ENCODE data around the gene PWWP2A. TPM values are rescaled to one million over a fixed set of nuclear protein-coding genes. Genes with fewer than 3 reads are reported as not detected.

The PWWP2A gene
- total RNA-seq, 2 experiments from 2014 or later: 14.8 to 15.8 TPM

- H3K27ac Mint-ChIP-seq: no peak overlapping the region
- H3K36me3 Mint-ChIP-seq (ENCODE audit: low read depth): peaks cover 24% of the 10 kb centered on the region
- CTCF ChIA-PET: interaction anchor here (0.8 kb wide), 1 partner anchor 189 kb away, joined by 3 read pairs; no protein-coding TSS in a partner anchor
- H3K4me3 Mint-ChIP-seq: no peak overlapping the region
- no peaks in the 10 kb centered on the region for H3K9me3 Mint-ChIP-seq
- no peaks in the 10 kb centered on the region for H3K4me1 Mint-ChIP-seq (ENCODE audit: low read depth)
- intact Hi-C loops (cut with micrococcal nuclease): no loop called here
- H3K27me3 Mint-ChIP-seq (ENCODE audit: low read depth): no peaks in the 10 kb centered on the region
- no peak for DNase-seq
These were observed 57.5 kb downstream of the PWWP2A start for GRCh38 chr5:160061770-160062169.

GRCh38 chr5:160060001-160060400 is 59.2 kb downstream of the PWWP2A start:
- CTCF ChIA-PET: no interaction called here
- H3K27me3 Mint-ChIP-seq (ENCODE audit: low read depth): no peaks in the 10 kb centered on the region
- no peak overlapping the region for H3K27ac Mint-ChIP-seq
- H3K9me3 Mint-ChIP-seq: no peaks in the 10 kb centered on the region
- no peak for DNase-seq
- no peak overlapping the region for H3K4me3 Mint-ChIP-seq
- no peaks in the 10 kb centered on the region for H3K4me1 Mint-ChIP-seq (ENCODE audit: low read depth)
- H3K36me3 Mint-ChIP-seq (ENCODE audit: low read depth): peaks cover 29% of the 10 kb centered on the region
- intact Hi-C loops (cut with micrococcal nuclease): no loop called here

- intact Hi-C loops (cut with micrococcal nuclease): no loop called here
- no peak for DNase-seq
- Mint-ChIP-seq H3K27ac (no peak overlapping the region), H3K27me3 (ENCODE audit: low read depth) (no peaks in the 10 kb centered on the region), H3K4me1 (ENCODE audit: low read depth) (no peaks in the 10 kb centered on the region), H3K4me3 (no peak overlapping the region), H3K36me3 (ENCODE audit: low read depth) (peaks cover 38% of the 10 kb centered on the region), H3K9me3 (no peaks in the 10 kb centered on the region)
- CTCF ChIA-PET: no interaction called here
These were observed 62.0 kb downstream of the PWWP2A start for GRCh38 chr5:160057256-160057655.

- Mint-ChIP-seq H3K4me3 (no peak overlapping the region), H3K36me3 (ENCODE audit: low read depth) (peaks cover 46% of the 10 kb centered on the region), H3K4me1 (ENCODE audit: low read depth) (no peaks in the 10 kb centered on the region), H3K9me3 (no peaks in the 10 kb centered on the region), H3K27me3 (ENCODE audit: low read depth) (no peaks in the 10 kb centered on the region), H3K27ac (no peak overlapping the region)
- intact Hi-C loops (cut with micrococcal nuclease): no loop called here
- CTCF ChIA-PET: interaction anchor here (0.7 to 1.8 kb wide), 2 partner anchors 33 to 347 kb away, joined by 4 read pairs; no protein-coding TSS in a partner anchor
- no peak for DNase-seq
These were observed 64.4 kb downstream of the PWWP2A start for GRCh38 chr5:160054831-160055230.

- CTCF ChIA-PET: interaction anchor here (0.8 to 1.1 kb wide), 2 partner anchors 11 to 66 kb away, joined by 3 read pairs; no protein-coding TSS in a partner anchor
- peaks cover 49% of the 10 kb centered on the region for H3K36me3 Mint-ChIP-seq (ENCODE audit: low read depth)
- no peaks in the 10 kb centered on the region for H3K9me3 Mint-ChIP-seq
- no peaks in the 10 kb centered on the region for H3K27me3 Mint-ChIP-seq (ENCODE audit: low read depth)
- H3K4me1 Mint-ChIP-seq (ENCODE audit: low read depth): no peaks in the 10 kb centered on the region
- no peak overlapping the region for H3K4me3 Mint-ChIP-seq
- no peak for DNase-seq
- no peak overlapping the region for H3K27ac Mint-ChIP-seq
- intact Hi-C loops (cut with micrococcal nuclease): no loop called here
These were observed 65.2 kb downstream of the PWWP2A start for GRCh38 chr5:160054047-160054446.

- H3K27me3 Mint-ChIP-seq (ENCODE audit: low read depth): no peaks in the 10 kb centered on the region
- CTCF ChIA-PET: interaction anchor here (2.3 kb wide), 1 partner anchor 27 kb away, joined by 7 read pairs; no protein-coding TSS in a partner anchor
- no peaks in the 10 kb centered on the region for H3K9me3 Mint-ChIP-seq
- no peak overlapping the region for H3K27ac Mint-ChIP-seq
- no peak for DNase-seq
- H3K4me3 Mint-ChIP-seq: no peak overlapping the region
- peaks cover 3% of the 10 kb centered on the region for H3K4me1 Mint-ChIP-seq (ENCODE audit: low read depth)
- peaks cover 37% of the 10 kb centered on the region for H3K36me3 Mint-ChIP-seq (ENCODE audit: low read depth)
- intact Hi-C loops (cut with micrococcal nuclease): no loop called here
These were observed 70.2 kb downstream of the PWWP2A start for GRCh38 chr5:160049099-160049498.

GRCh38 chr5:160048131-160048530 is 71.1 kb downstream of the PWWP2A start:
- no peak overlapping the region for H3K27ac Mint-ChIP-seq
- H3K4me1 Mint-ChIP-seq (ENCODE audit: low read depth): peaks cover 4% of the 10 kb centered on the region
- H3K4me3 Mint-ChIP-seq: no peak overlapping the region
- CTCF ChIA-PET: interaction anchor here (2.3 kb wide), 1 partner anchor 26 kb away, joined by 7 read pairs; no protein-coding TSS in a partner anchor
- no peak for DNase-seq
- no peaks in the 10 kb centered on the region for H3K27me3 Mint-ChIP-seq (ENCODE audit: low read depth)
- intact Hi-C loops (cut with micrococcal nuclease): no loop called here
- peaks cover 32% of the 10 kb centered on the region for H3K36me3 Mint-ChIP-seq (ENCODE audit: low read depth)
- H3K9me3 Mint-ChIP-seq: no peaks in the 10 kb centered on the region

- Mint-ChIP-seq H3K9me3 (no peaks in the 10 kb centered on the region), H3K27me3 (ENCODE audit: low read depth) (no peaks in the 10 kb centered on the region), H3K36me3 (ENCODE audit: low read depth) (peaks cover 32% of the 10 kb centered on the region), H3K27ac (no peak overlapping the region), H3K4me3 (no peak overlapping the region), H3K4me1 (ENCODE audit: low read depth) (peaks cover 4% of the 10 kb centered on the region)
- DNase-seq: no peak
- CTCF ChIA-PET: no interaction called here
- intact Hi-C loops (cut with micrococcal nuclease): no loop called here
These were observed 71.8 kb downstream of the PWWP2A start for GRCh38 chr5:160047423-160047822.

- intact Hi-C loops (cut with micrococcal nuclease): no loop called here
- no peak overlapping the region for H3K27ac Mint-ChIP-seq
- H3K9me3 Mint-ChIP-seq: no peaks in the 10 kb centered on the region
- CTCF ChIA-PET: interaction anchor here (0.7 to 1.3 kb wide), 2 partner anchors 23 to 127 kb away, joined by 3 read pairs; no protein-coding TSS in a partner anchor
- no peak overlapping the region for H3K4me3 Mint-ChIP-seq
- DNase-seq: no peak
- H3K4me1 Mint-ChIP-seq (ENCODE audit: low read depth): peaks cover 4% of the 10 kb centered on the region
- no peaks in the 10 kb centered on the region for H3K27me3 Mint-ChIP-seq (ENCODE audit: low read depth)
- peaks cover 23% of the 10 kb centered on the region for H3K36me3 Mint-ChIP-seq (ENCODE audit: low read depth)
These were observed 74.3 kb downstream of the PWWP2A start for GRCh38 chr5:160044967-160045366.

GRCh38 chr5:160044391-160044804 is 74.9 kb downstream of the PWWP2A start:
- no peak for DNase-seq
- peaks cover 4% of the 10 kb centered on the region for H3K4me1 Mint-ChIP-seq (ENCODE audit: low read depth)
- intact Hi-C loops (cut with micrococcal nuclease): no loop called here
- no peak overlapping the region for H3K27ac Mint-ChIP-seq
- CTCF ChIA-PET: no interaction called here
- peaks cover 23% of the 10 kb centered on the region for H3K36me3 Mint-ChIP-seq (ENCODE audit: low read depth)
- H3K27me3 Mint-ChIP-seq (ENCODE audit: low read depth): no peaks in the 10 kb centered on the region
- H3K9me3 Mint-ChIP-seq: no peaks in the 10 kb centered on the region
- H3K4me3 Mint-ChIP-seq: no peak overlapping the region

- Mint-ChIP-seq H3K4me1 (ENCODE audit: low read depth) (peaks cover 4% of the 10 kb centered on the region), H3K27me3 (ENCODE audit: low read depth) (no peaks in the 10 kb centered on the region), H3K9me3 (no peaks in the 10 kb centered on the region), H3K27ac (no peak overlapping the region), H3K36me3 (ENCODE audit: low read depth) (peaks cover 27% of the 10 kb centered on the region), H3K4me3 (no peak overlapping the region)
- no peak for DNase-seq
- intact Hi-C loops (cut with micrococcal nuclease): no loop called here
- CTCF ChIA-PET: interaction anchor here (1.2 kb wide), 1 partner anchor 21 kb away, joined by 5 read pairs; no protein-coding TSS in a partner anchor
These were observed 76.6 kb downstream of the PWWP2A start for GRCh38 chr5:160042671-160043070.

Measured in activated naive CD4-positive, alpha-beta T cell treated with anti-CD3 and anti-CD28 coated beads for 36 hours (primary cell).